Endothelial cell of hepatic sinusoid (primary cell): Measurements from ENCODE around the gene CNNM2.
"Not testable (repeated sequence)": the region's sequence is repeated elsewhere in the genome, so short reads cannot be mapped to it uniquely, and the experiment has no call there.

Experiments
- in situ Hi-C: cut with HindIII; loops from 2 replicates; pipeline ENCODE4 v1.10.0; 2017; ENCODE audit warnings: low sequenced_read_pairs

The CNNM2 gene

DNA sequence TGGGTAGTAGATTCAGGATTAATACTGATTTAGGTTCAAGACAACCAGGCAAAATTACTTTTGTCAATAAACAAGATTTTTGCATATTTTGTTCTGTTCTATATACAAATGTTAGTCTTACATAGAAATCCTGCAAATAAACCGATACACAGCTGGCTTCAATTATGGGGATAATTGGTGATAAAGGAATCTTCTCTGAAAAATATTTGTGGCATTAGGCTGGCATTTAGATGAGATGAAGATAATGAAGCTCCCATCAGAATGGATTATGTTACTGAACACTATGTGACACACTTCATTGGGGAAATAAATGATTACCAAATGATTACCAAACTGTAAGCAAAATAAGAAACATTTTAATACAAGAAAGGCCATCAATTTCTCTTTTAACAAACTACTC is 209.1 kb downstream of the CNNM2 start:
- in situ Hi-C loops = no loop called here

DNA sequence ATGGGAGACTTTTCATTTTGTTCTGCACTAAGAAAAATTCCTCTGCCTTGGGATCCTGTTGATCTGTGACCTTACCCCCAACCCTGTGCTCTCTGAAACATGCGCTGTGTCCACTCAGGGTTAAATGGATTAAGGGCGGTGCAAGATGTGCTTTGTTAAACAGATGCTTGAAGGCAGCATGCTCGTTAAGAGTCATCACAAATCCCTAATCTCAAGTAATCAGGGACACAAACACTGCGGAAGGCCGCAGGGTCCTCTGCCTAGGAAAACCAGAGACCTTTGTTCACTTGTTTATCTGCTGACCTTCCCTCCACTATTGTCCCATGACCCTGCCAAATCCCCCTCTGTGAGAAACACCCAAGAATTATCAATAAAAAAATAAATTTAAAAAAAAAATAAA is 212.1 kb downstream of the CNNM2 start:
- in situ Hi-C loops = not testable (repeated sequence)

DNA sequence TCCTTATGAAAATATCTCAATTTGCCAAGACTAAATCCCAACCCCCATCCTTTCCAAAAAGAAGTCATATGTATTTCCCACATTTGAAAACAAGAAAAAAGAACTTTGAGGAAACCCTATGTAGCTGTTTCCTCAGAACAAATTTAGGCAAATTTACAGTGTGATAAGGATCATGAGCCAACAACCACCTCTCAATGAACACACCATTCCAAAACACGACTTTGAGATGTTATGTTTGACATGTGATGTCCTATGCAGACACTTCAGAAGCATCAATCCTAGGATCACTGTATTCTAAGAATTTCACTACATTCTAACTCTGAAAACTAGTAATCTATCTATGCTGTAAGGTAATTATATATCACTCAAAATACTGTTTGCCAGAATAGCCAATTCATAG is 212.8 kb downstream of the CNNM2 start:
- in situ Hi-C loops = no loop called here

DNA sequence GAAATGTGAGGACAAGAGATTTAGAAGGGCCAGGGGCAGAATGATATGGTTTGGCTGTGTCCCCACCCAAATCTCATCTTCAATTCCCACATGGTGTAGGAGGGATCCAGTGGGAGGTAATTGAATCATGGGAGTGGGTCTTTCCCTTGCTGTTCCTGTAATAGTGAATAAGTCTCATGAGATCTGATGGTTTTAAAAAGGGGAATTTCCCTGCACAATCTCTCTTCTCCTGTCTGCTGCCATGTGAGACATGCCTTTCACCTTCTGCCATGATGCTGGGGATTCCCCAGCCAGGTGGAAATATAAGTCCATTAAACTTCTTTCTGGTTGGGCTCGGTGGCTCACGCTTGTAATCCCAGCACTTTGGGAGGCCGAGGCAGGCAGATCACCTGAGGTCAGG is 217.1 kb downstream of the CNNM2 start:
- in situ Hi-C loops = not testable (repeated sequence)

DNA sequence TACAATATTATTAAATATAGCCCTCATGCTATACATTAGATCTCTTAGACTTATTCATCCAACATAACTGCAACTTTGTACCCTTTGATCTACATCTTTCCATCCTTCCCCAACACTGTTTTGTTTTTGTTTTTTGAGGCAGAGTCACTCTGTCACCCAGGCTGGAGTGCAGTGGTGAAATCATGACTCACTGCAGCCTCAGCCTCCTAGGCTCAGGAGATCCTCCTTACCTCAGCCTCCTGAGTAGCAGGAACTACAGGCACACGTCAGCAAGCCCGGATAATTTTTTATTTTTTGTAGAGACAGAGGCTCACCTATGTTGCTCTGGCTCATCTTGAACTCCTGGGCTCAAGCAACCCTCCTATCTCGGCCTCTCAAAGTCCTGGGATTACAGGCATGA is 221.7 kb downstream of the CNNM2 start:
- in situ Hi-C loops = no loop called here
